ENCODE results near the gene CNKSR1. TPM values are rescaled to one million over a fixed set of nuclear protein-coding genes. Genes with fewer than 3 reads are reported as not detected.

CNKSR1 gene
- 1.6 TPM for polyA plus RNA-seq (2012; ENCODE audit: insufficient read depth, insufficient read length)

DNA sequence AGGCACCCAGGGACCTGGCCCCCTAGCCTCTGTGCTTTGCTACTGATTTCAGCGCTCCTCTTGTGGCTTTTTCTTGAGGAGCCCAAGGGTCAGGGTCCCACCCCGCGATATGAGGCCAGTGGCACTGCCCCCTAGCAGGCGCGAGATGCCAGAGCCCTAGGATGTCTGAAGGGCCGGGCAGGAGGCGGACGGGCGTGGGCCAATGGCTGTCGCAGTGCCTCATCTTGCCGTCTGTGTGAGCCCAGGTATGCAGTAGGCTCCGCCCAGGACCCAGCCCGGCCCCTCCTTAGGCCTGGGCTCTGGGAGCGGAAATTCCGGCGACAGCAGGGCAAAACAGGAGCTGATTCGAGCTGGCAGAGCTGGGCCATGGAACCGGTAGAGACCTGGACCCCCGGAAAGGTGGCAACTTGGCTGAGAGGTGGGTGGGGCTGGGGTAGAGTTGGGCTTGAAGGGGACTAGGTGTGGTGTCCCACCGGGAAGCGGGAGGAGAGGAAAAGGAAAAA lies at the start of gene CNKSR1:
CNKSR1 (plus strand) TSS at position 310 of the 503 bp plus-strand sequence; CDS start at position 367, 57 bp downstream.
- no peak for DNase-seq (ENCODE audit: low read depth, low spot score)
- no peak within 1 kb of the TSS for H3K4me3 ChIP-seq (ENCODE audit: low read length)

GRCh38 chr1:26129778-26130177 lies 47.5 kb upstream of the CNKSR1 start:
- DNase-seq (ENCODE audit: low read depth, low spot score) = no peak
- H3K4me3 ChIP-seq (ENCODE audit: low read length) = no peak overlapping the region

DNA sequence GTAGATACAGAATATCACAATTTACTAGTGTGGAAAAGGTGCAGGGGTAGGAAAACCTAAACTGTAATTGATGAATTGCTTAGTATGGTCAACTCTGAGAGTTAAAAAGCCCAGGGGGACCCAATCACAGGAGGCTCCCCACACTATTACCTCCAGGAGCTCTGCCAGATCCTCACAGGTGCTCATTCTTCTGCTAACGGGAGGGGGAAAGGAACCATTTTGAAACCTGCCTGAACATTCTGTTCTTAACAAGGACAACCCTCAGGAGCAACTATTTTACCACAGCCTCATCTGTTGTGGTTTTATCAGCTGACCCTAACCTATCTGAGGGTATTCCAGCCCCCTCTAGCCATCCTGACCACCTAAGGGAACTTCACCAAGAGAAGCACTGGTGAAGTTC lies 46.6 kb upstream of the CNKSR1 start:
- DNase-seq (ENCODE audit: low read depth, low spot score) = no peak
- no peak overlapping the region for H3K4me3 ChIP-seq (ENCODE audit: low read length)

DNA sequence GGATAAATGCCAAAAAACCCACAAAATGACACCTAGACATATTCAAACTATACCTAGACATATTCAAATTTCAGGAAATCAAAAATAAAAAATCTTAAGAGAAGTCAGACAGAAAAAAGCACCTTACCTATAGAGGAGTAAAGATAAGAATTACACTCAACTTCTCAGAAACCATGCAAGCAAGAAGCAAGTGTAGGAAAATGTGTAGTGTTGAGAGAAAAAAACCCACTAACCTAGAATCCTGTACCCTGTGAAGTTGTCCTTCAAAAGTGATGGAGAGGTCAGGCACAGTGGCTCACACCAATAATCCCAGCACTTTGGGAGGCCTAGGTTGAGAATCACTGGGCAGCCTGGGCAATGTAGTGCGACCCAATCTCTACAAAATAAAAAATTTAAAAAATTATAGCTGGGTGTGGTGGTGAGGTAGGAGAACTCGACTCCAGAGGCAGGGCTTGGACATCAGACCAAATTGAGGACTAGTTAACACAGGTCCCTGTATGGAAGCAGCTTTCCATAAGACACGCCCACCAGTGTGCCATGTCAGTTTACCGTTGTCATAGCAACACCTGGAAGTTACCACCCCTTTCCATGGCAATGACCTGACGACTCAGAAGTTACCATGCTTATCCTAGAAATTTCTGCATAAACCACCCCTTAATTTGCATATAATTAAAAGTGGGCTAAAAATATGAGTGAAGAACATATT lies 45.0 kb upstream of the CNKSR1 start:
- no peak for DNase-seq (ENCODE audit: low read depth, low spot score)
- no peak overlapping the region for H3K4me3 ChIP-seq (ENCODE audit: low read length)

DNA sequence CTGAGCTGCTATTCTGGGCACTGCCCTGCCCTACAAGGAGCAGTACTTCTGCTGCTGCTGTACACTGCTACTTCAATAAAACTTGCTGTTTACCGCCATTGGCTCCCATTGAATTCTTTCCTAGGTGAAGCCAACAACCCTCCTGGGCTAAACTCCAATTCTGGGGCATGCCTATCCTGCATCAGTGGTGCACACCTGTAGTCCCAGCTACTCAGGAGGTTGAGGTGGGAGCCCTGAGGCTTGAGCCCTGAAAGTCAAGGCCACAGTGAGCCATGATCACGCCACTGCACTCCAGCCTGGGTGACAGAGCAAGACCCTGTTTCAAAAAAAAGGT lies 44.5 kb upstream of the CNKSR1 start:
- DNase-seq (ENCODE audit: low read depth, low spot score) = no peak
- H3K4me3 ChIP-seq (ENCODE audit: low read length) = no peak overlapping the region

- no peak for DNase-seq (ENCODE audit: low read depth, low spot score)
- H3K4me3 ChIP-seq (ENCODE audit: low read length) = no peak overlapping the region
Measured at GRCh38 chr1:26134466-26134865, 42.8 kb upstream of the CNKSR1 start.

DNA sequence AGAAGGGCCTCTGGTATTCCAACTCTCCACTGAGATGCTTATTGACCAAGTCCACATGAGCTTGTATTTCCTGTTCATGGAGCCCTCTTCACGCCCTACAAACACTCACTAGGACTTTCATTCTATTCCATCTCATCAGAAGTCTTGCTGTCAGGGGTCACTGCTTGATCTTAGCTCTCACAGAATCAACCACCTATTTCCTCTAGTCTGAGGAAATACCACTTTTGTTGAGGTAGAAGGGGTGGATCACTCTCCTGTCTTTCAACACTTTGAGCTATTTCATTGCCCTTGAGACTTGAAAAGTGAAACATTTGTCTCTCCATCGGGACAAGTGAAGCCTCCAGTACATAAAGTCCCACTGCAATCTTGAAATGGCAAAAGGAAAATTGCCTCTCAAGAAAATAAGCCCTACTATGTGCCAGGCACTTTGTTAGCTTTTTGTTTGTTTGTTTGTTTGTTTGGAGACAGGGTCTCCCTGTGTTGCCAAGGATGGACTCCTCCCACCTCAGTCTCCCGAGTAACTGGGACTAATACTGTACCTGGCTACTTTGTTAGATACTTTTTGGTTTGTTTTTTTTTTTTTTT lies 38.2 kb upstream of the CNKSR1 start:
- H3K4me3 ChIP-seq (ENCODE audit: low read length) = no peak overlapping the region
- DNase-seq (ENCODE audit: low read depth, low spot score) = peak; percentile 59

GRCh38 chr1:26142159-26142558 lies 35.1 kb upstream of the CNKSR1 start:
- no peak overlapping the region for H3K4me3 ChIP-seq (ENCODE audit: low read length)
- no peak for DNase-seq (ENCODE audit: low read depth, low spot score)

DNA sequence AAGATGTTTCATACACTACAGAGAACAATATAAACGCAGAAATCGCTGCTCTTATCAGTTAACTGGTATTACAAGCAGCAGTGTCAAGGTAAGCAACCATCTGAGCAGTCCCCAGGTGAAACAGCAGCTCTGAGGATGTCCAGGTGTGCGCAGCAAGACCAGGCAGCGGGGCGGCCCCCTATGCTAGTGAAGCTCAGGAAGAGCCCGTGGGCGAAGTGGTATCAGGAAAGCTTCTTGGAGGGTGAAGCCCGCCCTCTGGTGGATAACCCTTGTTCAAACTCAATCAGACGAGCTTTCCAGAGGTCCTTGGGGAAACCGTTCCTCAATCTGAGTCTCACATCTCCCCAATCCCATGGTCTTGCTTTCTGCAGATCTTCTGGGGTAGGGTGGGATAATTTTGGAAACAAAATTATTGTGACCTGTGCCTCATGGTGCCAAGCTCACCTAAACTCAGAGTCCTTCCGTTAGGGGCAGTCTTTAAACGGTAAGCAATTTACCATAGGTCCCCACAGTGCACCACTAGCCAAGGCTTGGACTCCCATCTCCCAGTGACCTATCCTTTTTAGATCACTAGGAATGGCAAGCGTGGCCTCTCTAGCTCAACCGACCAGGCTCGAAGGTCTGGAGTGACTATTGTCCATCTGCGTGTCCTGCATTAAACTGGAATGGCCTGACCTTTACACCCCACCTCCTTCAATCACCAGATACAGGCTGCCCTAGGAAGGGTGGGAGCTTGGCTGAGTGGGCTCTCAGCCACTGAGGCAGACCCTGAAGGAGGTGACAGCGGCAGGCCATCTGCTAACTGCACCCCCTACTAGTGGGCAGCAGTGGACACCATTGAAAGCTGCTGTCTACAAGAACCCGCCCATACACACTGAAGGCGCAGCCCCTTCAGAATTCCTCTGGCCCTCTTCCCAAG lies 32.0 kb upstream of the CNKSR1 start:
- peak; percentile 79 for DNase-seq (ENCODE audit: low read depth, low spot score)

DNA sequence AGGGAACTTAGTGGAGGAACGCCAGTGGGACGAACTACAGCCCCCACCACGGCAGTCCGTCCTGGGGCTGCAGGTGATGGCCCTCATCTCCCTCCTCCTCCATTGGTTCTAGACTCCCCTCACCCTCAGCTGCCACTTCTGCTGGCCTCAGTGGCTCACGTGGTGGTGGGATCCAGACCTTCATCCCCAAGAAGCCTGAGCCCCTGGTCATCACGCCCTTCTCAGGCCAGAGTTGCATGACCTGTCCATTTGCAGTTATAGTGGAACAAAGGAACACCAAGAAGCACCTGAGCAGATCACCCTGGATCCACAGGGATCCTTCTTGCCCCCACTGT lies 31.4 kb upstream of the CNKSR1 start:
- no peak for DNase-seq (ENCODE audit: low read depth, low spot score)

More for the DNA sequence above, 32.0 kb upstream of the CNKSR1 start:
- H3K4me3 ChIP-seq (ENCODE audit: low read length) = no peak overlapping the region

GRCh38 chr1:26148887-26149286 lies 28.4 kb upstream of the CNKSR1 start:
- DNase-seq (ENCODE audit: low read depth, low spot score) = no peak
- no peak overlapping the region for H3K4me3 ChIP-seq (ENCODE audit: low read length)

More for the DNA sequence above, 31.4 kb upstream of the CNKSR1 start:
- H3K4me3 ChIP-seq (ENCODE audit: low read length) = no peak overlapping the region

GRCh38 chr1:26153966-26154532 lies 23.2 kb upstream of the CNKSR1 start:
- no peak for DNase-seq (ENCODE audit: low read depth, low spot score)
- H3K4me3 ChIP-seq (ENCODE audit: low read length) = no peak overlapping the region

DNA sequence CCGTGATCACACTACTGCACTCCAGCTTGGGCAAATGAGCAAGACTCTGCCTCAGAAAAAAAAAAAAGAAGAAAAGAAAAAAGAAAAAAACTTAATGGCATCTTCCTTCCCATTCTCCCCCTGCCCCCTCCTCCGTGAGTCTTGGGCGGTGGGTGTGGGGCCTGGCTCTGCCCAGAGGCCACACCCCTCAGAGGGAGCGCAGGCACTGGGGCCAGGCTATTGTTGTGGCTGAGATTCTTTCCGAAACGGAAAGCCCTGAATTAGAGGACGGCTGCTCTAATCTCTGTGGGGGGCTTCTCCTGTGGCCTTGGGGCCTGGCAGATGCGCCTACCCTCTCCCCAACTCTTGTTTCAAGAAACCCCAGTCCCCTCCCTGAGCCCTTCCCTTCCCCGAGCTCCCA lies 22.5 kb upstream of the CNKSR1 start:
- no peak overlapping the region for H3K4me3 ChIP-seq (ENCODE audit: low read length)
- DNase-seq (ENCODE audit: low read depth, low spot score) = no peak

GRCh38 chr1:26155370-26156284 lies 21.7 kb upstream of the CNKSR1 start:
- H3K4me3 ChIP-seq (ENCODE audit: low read length) = no peak overlapping the region
- peak; percentile 70 for DNase-seq (ENCODE audit: low read depth, low spot score)

DNA sequence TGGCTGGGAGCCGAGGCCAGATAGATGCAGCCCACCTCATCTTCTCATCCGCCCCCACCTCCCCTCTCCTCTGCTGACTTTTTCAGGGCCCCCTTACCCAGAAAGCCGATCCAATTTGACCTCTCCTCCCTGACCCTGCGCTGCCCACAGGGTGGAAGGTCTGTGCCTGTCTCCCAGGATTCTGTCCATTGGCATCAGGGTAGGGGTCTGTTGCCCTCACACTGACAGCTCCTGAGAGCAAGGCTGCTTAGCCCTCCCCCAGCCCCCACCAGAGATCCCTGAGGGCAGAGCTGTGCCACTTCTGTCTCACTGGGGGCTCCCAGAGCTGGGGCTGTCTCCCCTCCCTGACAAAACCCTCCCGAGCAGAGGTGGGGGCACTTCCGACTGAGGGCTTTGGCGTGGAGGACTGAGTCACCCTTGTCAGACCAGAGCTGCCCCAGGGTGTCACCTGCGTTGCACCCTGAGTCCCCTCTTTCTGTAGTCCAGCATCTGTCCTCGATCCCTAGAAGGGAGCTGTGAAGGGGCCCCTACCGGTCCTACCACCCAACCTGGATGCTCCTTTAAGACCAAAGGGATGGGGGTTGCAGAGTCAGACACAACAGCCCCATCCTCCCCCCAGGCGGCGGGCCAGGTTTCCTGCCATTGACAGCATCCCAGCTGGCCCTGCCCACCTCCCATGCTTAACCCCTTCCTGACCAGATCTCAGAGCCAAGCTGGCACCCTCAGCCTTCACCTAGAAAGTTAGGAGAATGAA lies 20.8 kb upstream of the CNKSR1 start:
- peak overlapping the region; percentile 32 for H3K4me3 ChIP-seq (ENCODE audit: low read length)
- peak; percentile 75 for DNase-seq (ENCODE audit: low read depth, low spot score)

GRCh38 chr1:26158271-26158907 lies 18.9 kb upstream of the CNKSR1 start:
- no peak for DNase-seq (ENCODE audit: low read depth, low spot score)
- no peak overlapping the region for H3K4me3 ChIP-seq (ENCODE audit: low read length)

DNA sequence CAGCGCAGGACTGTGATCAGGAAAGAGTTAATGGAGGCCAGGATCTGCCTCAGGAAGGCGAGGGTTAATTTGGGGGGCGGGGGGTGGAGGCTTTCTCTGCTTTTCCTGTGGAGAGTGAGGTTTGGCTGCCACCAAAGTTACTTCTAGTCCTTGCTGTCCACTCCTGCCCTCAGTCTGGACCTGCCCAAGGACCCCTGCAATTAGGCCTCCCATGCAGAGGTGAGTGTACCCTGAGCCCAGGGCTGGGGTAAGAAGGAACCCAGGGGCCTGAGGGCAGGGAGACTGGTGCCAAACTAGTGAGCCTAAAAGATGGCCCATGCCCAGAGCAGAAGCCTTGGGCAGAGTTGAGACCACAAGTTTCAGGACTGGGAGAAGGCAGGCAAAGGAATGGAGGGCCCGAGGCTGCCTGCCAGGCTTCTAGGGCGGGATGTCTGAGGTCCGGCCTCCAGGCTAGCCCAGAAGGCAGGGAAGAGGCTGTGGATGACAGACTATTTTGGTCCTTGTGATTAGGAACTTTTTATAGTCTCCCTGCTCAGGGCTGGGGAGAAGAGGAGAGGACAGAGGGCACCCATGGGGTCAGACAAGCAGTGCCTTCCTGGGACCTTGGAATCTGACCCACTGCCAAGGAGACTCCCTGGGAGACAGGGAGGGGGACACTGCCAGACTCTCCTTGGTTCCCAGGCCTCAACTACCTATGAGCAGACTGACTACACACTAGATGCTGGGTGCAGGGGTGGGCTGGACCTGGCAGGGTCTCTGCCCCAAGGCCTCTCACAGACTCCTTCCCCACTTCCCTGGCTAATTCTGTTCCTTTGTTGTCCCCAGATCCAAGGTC lies 18.2 kb upstream of the CNKSR1 start, which contains the start of gene FAM110D:
FAM110D (plus strand) TSS at position 172 of the 835 bp plus-strand sequence. CDS start 2,213 bp downstream, outside the sequence.
- no peak for DNase-seq (ENCODE audit: low read depth, low spot score)
- peak within 1 kb of the TSS; percentile 20 for H3K4me3 ChIP-seq (ENCODE audit: low read length)
